ENCODE data around the gene RPL7A. TPM values are rescaled to one million over a fixed set of nuclear protein-coding genes. Genes with fewer than 3 reads are reported as not detected.

Gene RPL7A
- total RNA-seq, 1 donor from 2014 or later = 1,126 TPM

GRCh38 chr9:133383438-133383837 is 35.4 kb downstream of the RPL7A start:
- no peaks in the 10 kb centered on the region for H3K4me1 Mint-ChIP-seq (ENCODE audit: low read depth)
- no peaks in the 10 kb centered on the region for H3K9me3 Mint-ChIP-seq (ENCODE audit: low read depth)
- H3K4me3 Mint-ChIP-seq (ENCODE audit: unreplicated experiment) = no peak overlapping the region
- H3K27ac Mint-ChIP-seq (ENCODE audit: unreplicated experiment) = no peak overlapping the region
- DNase-seq (ENCODE audit: low spot score) = no peak
- TF ChIP-seq CTCF (IDR thresholded peaks at IDR 0.05) = no peak
- no peaks in the 10 kb centered on the region for H3K27me3 Mint-ChIP-seq (ENCODE audit: low read depth)
- no peaks in the 10 kb centered on the region for H3K36me3 Mint-ChIP-seq (ENCODE audit: low read depth)

DNA sequence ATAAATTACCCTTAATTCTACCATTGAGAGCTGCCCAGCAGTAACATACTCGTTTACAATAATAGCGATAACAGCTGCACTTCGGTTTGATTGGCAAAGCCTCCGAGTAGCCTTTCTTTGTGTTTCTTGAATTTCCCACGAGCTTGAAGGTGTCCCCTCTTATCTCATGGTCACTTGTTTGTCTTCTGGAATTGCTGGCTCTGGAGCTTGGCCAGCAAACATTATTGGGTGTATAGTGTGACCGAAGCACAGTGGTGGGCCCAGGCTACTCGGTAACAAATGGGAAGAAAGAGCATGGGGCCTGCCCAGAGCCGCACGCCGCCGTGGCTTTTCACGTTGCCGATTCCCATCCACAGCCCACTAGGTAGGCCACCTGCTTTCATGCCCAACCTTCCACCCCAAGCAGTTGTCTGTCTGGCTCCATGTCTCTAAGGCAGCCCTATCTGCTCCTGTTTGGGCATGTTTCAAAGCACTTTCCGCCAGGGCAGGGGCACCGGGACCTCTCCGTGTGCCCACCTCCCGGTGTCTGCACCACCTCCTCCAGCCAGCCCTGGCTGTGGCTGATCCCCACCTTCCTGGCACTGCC is 36.8 kb downstream of the RPL7A start:
- no peak overlapping the region for H3K27ac Mint-ChIP-seq (ENCODE audit: unreplicated experiment)
- no peaks in the 10 kb centered on the region for H3K4me1 Mint-ChIP-seq (ENCODE audit: low read depth)
- no peaks in the 10 kb centered on the region for H3K9me3 Mint-ChIP-seq (ENCODE audit: low read depth)
- no peak for DNase-seq (ENCODE audit: low spot score)
- no peaks in the 10 kb centered on the region for H3K36me3 Mint-ChIP-seq (ENCODE audit: low read depth)
- H3K27me3 Mint-ChIP-seq (ENCODE audit: low read depth) = no peaks in the 10 kb centered on the region
- no peak overlapping the region for H3K4me3 Mint-ChIP-seq (ENCODE audit: unreplicated experiment)
- TF ChIP-seq CTCF (IDR thresholded peaks at IDR 0.05) = no peak

DNA sequence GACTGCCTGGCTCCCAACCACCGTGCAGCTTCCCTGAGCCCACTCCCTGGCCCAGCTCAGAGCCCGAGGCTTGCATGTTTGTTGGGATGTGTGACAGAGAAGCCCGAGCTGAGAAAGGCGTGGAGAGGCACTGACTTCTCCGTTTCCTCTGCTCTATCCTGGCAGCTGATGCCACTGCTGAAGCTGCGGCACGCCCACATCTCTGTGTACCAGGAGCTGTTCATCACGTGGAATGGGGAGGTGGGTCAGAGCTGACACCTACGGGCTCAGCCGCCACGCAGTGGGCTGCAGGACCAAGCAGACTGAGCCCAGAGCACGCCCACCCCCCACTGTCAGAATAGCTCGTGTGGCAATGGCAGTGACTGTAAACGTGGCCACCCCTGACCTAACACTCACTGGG is 37.4 kb downstream of the RPL7A start:
- no peaks in the 10 kb centered on the region for H3K27me3 Mint-ChIP-seq (ENCODE audit: low read depth)
- no peaks in the 10 kb centered on the region for H3K9me3 Mint-ChIP-seq (ENCODE audit: low read depth)

DNA sequence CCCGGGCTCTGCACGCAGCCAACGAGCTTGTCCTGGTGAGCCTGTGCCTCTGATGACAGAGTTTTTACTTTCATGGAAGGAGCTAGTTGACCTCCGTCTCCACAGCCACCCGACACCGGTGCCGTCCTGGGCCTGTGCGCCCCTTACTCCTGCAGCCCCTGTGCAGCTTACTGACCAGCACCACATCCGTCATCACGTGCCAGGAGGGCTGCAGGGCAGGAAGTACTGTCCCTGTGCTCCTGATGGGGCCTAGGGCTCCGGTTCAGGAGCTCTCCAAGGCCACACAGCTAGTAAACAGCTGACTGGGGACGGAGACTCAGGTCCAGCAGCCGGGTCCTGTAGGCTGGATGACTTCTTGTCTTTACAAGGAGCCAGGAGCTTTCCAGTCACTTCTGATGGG is 38.3 kb downstream of the RPL7A start:
- H3K9me3 Mint-ChIP-seq (ENCODE audit: low read depth) = no peaks in the 10 kb centered on the region
- DNase-seq (ENCODE audit: low spot score) = no peak
- no peak overlapping the region for H3K27ac Mint-ChIP-seq (ENCODE audit: unreplicated experiment)
- H3K36me3 Mint-ChIP-seq (ENCODE audit: low read depth) = no peaks in the 10 kb centered on the region
- no peaks in the 10 kb centered on the region for H3K4me1 Mint-ChIP-seq (ENCODE audit: low read depth)
- no peak for TF ChIP-seq CTCF (IDR thresholded peaks at IDR 0.05)
- peaks cover 1% of the 10 kb centered on the region for H3K27me3 Mint-ChIP-seq (ENCODE audit: low read depth)
- no peak overlapping the region for H3K4me3 Mint-ChIP-seq (ENCODE audit: unreplicated experiment)

More for the DNA sequence above, 37.4 kb downstream of the RPL7A start:
- Mint-ChIP-seq H3K4me3 (ENCODE audit: unreplicated experiment) (no peak overlapping the region), H3K36me3 (ENCODE audit: low read depth) (no peaks in the 10 kb centered on the region), H3K27ac (ENCODE audit: unreplicated experiment) (no peak overlapping the region), H3K4me1 (ENCODE audit: low read depth) (no peaks in the 10 kb centered on the region)
- DNase-seq (ENCODE audit: low spot score) = no peak
- TF ChIP-seq CTCF (IDR thresholded peaks at IDR 0.05) = no peak

DNA sequence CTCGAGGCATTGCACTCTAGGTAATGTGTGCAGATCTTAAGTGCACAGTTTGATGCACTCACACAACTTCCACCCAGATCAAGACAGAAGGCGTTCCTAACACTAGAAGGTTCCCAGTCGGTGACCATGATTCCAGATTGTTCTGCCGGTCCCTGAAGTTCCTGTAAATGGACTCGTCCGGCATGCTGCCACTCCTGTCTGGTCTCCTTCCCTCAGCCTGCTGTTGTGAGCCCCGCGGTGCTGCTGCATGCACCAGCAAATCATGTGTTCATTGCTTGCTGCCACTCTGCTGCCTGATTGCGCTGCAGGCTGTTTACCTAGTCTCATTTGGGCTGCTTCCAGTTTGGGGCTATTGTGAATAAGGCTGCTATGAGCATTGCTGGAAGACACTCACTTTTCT is 39.7 kb downstream of the RPL7A start:
- H3K9me3 Mint-ChIP-seq (ENCODE audit: low read depth) = no peaks in the 10 kb centered on the region
- no peak for TF ChIP-seq CTCF (IDR thresholded peaks at IDR 0.05)
- H3K4me1 Mint-ChIP-seq (ENCODE audit: low read depth) = no peaks in the 10 kb centered on the region
- no peak overlapping the region for H3K27ac Mint-ChIP-seq (ENCODE audit: unreplicated experiment)
- DNase-seq (ENCODE audit: low spot score) = no peak
- H3K4me3 Mint-ChIP-seq (ENCODE audit: unreplicated experiment) = no peak overlapping the region
- H3K36me3 Mint-ChIP-seq (ENCODE audit: low read depth) = no peaks in the 10 kb centered on the region
- peaks cover 1% of the 10 kb centered on the region for H3K27me3 Mint-ChIP-seq (ENCODE audit: low read depth)

All from chondrocyte (in vitro differentiated cells).